Panc1 (cell line): Measurements from ENCODE around the gene CCNK. TPM values are rescaled to one million over a fixed set of nuclear protein-coding genes. Genes with fewer than 3 reads are reported as not detected.
A peak's percentile ranks its signal among the peaks of the same experiment; 100 is the strongest.

Experiments used
- ATAC-seq: fragments of 200-7000 bp; cut with Tn5 transposase; 2 replicates; pipeline ENCODE4 v1.9.1; 2020; ENCODE audit warnings: mild to moderate bottlenecking, moderate library complexity
- BruUV-seq: library from RNA; stranded (reverse); fragments of 400-500 nt; replicated peaks from 2 replicates; lab custom pipeline; 2021; lab: Mats Ljungman, UMichigan
- CTCF ChIA-PET: fragments of 300-600 bp; sonication (Branson Sonifier 250); formaldehyde crosslinking; loops from one replicate; lab custom pipeline; 2022; ENCODE audit warnings: antibody characterized with exemption; lab: Charles Lee
- POLR2A ChIA-PET: fragments of 300-600 bp; sonication (Branson Sonifier 250); formaldehyde crosslinking; loops from one replicate; lab custom pipeline; 2022; ENCODE audit warnings: antibody characterized with exemption; lab: Charles Lee
- DNase-seq: peaks from one replicate; pipeline ENCODE4 v3.0.0-alpha.2; 2010; ENCODE audit warnings: low read depth, low spot score
- H3K27ac ChIP-seq: 2 replicates; pipeline ENCODE4 v1.5.1; 2011; ENCODE audit warnings: mild to moderate bottlenecking, low read length, inconsistent platforms
- H3K27me3 ChIP-seq: fragments of 200-500 bp; sonication (Bioruptor generic); 2 replicates; pipeline ENCODE4 v1.6.0; 2014; ENCODE audit warnings: low read length, inconsistent platforms; ENCODE audit not compliant: control insufficient read depth, insufficient read depth
- H3K36me3 ChIP-seq: fragments of 200-500 bp; sonication (Bioruptor generic); 2 replicates; pipeline ENCODE4 v1.5.1; 2014; ENCODE audit warnings: inconsistent platforms, mild to moderate bottlenecking, low read length, moderate library complexity; ENCODE audit not compliant: control insufficient read depth, insufficient read depth
- H3K4me1 ChIP-seq: 2 replicates; pipeline ENCODE4 v1.5.1; 2011; ENCODE audit warnings: inconsistent platforms, mild to moderate bottlenecking, low read length, moderate library complexity; ENCODE audit not compliant: control insufficient read depth, insufficient read depth
- H3K4me3 ChIP-seq, 2 experiments: 2 replicates each; pipeline ENCODE4 v1.5.1; 2011 to 2012; ENCODE audit warnings: low read depth in 2 of 2, low read length in 2 of 2, mild to moderate bottlenecking in 2 of 2, inconsistent platforms in 1 of 2, moderate library complexity in 1 of 2
- H3K9me3 ChIP-seq: fragments of 200-500 bp; sonication (Bioruptor generic); 2 replicates; pipeline ENCODE4 v1.5.1; 2014; ENCODE audit warnings: low read depth, mild to moderate bottlenecking, inconsistent platforms, low read length, moderate library complexity; ENCODE audit not compliant: control insufficient read depth, insufficient read depth
- POLR2AphosphoS5 ChIP-seq: IDR thresholded peaks from 2 replicates; pipeline ENCODE4 v1.6.1; 2012; ENCODE audit warnings: mild to moderate bottlenecking, low read depth, low read length, moderate library complexity
- SIN3A ChIP-seq: IDR thresholded peaks from 2 replicates; pipeline ENCODE4 v1.6.1; 2012; ENCODE audit warnings: low read depth, mild to moderate bottlenecking, low read length, moderate library complexity, borderline replicate concordance; ENCODE audit not compliant: insufficient read depth
- TCF7L2 ChIP-seq: IDR thresholded peaks from 2 replicates; pipeline ENCODE4 v1.6.1; 2011; ENCODE audit warnings: mild to moderate bottlenecking, low read depth, low read length, inconsistent platforms
- in situ Hi-C: cut with HindIII; loops from 2 replicates; pipeline ENCODE4 v1.10.0; 2016; ENCODE audit warnings: low sequenced_read_pairs, low pct_unique_long_range_greater_than_20kb
- intact Hi-C: fragments of 100-400 bp; cut with micrococcal nuclease; formaldehyde crosslinking; loops from one replicate; pipeline ENCODE4 v1.10.0; 2022; ENCODE audit not compliant: unreplicated experiment
- total RNA-seq: library from RNA; stranded (reverse); gene quantifications from one replicate; pipeline ENCODE4 v1.2.1, GENCODE V29; 2021; ENCODE audit not compliant: unreplicated experiment
- TF ChIP-seq, protein P1 (sequence below): fragments of 450-650 bp; IDR thresholded peaks from 2 replicates; pipeline ENCODE4 v1.5.1; 2017; ENCODE audit warnings: mild to moderate bottlenecking
- TF ChIP-seq, protein P2 (sequence below), 2 experiments: IDR thresholded peaks; 2 replicates each; pipeline ENCODE4 v1.6.1; 2011 to 2012; ENCODE audit warnings: low read depth in 2 of 2, control low read depth in 1 of 2, low read length in 1 of 2, mild to moderate bottlenecking in 1 of 2, moderate library complexity in 1 of 2; ENCODE audit not compliant: insufficient read depth in 1 of 2

Gene CCNK
- total RNA-seq, 1 experiment from 2014 or later, result 47.8 TPM

DNA sequence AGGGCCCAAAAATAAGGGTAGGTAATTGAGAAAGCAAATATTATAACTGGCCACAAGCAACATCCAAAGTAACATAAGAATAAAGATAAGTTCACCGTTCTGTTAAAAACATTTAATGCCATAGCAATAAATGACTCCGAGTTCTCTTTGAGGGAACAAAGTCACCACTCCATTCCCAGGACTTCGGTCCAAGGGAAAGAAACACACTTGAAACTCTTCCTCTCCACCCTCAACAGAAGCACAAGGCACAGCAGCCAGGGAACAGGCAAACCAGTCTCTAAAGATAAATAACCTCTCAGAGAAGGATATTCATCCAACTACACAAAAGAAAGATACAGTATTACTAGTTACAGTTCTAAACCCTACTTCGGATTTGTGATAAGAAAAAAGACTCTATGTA, 3.1 kb upstream of the CCNK start:
- CTCF ChIA-PET, result no interaction called here
- Histone ChIP-seq H3K27me3 (no peaks in the 10 kb centered on the region), H3K4me3 (no peak overlapping the region), H3K27ac (0 out of 2 replicates have a peak overlapping the region, but pooled peaks have one; percentile 1), H3K36me3 (peaks cover 5% of the 10 kb centered on the region; the same call in 1 of the 2 replicates), H3K4me1 (peaks cover 21% of the 10 kb centered on the region), H3K9me3 (no peaks in the 10 kb centered on the region)
- TF ChIP-seq, protein P1, sequence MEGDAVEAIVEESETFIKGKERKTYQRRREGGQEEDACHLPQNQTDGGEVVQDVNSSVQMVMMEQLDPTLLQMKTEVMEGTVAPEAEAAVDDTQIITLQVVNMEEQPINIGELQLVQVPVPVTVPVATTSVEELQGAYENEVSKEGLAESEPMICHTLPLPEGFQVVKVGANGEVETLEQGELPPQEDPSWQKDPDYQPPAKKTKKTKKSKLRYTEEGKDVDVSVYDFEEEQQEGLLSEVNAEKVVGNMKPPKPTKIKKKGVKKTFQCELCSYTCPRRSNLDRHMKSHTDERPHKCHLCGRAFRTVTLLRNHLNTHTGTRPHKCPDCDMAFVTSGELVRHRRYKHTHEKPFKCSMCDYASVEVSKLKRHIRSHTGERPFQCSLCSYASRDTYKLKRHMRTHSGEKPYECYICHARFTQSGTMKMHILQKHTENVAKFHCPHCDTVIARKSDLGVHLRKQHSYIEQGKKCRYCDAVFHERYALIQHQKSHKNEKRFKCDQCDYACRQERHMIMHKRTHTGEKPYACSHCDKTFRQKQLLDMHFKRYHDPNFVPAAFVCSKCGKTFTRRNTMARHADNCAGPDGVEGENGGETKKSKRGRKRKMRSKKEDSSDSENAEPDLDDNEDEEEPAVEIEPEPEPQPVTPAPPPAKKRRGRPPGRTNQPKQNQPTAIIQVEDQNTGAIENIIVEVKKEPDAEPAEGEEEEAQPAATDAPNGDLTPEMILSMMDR, result no peak
- DNase-seq (no peak), ATAC-seq (no peak)
- intact Hi-C loops, result no loop called here
- BruUV-seq, result no TSS peak
- in situ Hi-C loops, result no loop called here
- POLR2A ChIA-PET, result interaction anchor here (0.6 kb wide), 1 partner anchor 33 kb away, joined by 3 read pairs; no protein-coding TSS in a partner anchor

DNA sequence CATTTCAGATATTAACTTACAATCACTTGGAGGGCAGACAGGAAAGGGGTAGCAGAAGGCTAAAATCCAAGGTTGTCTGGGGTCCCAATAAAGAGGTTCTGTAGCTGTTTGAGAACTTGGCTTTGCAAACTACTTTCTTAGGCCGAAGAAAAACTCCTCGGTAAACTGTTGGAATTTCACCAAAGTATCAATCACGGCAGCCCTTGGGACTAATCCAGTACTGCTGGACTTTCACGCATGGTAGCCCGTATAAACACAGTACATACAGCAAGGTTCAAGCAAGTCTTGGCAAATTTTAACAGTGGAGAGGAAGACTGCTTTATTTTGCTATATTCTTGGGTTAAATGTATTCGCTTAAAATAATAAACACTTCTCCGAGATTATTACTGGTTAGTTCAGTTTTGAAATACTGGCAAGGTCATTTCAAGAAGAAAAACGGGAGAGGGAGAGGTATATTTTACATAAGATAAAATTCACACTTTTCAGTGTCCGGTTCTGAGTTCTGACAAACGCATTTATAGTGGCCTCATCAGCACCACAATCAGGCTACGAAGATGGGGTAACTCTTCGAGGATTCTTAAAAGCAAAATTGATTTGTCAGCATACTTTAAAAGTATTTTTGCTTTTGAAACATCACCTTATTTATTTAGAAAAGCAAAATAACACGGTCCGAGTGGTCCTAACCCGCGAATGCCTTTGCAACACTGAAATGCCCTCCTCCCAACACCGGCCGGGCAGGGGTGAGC, 1.9 kb upstream of the CCNK start:
- Histone ChIP-seq H3K4me3 (peak overlapping the region; percentile 77 to 93), H3K27me3 (no peaks in the 10 kb centered on the region), H3K9me3 (no peaks in the 10 kb centered on the region), H3K27ac (peak overlapping the region; percentile 46), H3K4me1 (peaks cover 30% of the 10 kb centered on the region), H3K36me3 (peaks cover 5% of the 10 kb centered on the region; the same call in 1 of the 2 replicates)
- no TSS peak for BruUV-seq
- ChIA-PET CTCF (interaction anchor here (0.7 kb wide), 1 partner anchor 140 kb away, joined by 3 read pairs; no protein-coding TSS in a partner anchor), POLR2A (no interaction called here)
- TF ChIP-seq, protein P2, sequence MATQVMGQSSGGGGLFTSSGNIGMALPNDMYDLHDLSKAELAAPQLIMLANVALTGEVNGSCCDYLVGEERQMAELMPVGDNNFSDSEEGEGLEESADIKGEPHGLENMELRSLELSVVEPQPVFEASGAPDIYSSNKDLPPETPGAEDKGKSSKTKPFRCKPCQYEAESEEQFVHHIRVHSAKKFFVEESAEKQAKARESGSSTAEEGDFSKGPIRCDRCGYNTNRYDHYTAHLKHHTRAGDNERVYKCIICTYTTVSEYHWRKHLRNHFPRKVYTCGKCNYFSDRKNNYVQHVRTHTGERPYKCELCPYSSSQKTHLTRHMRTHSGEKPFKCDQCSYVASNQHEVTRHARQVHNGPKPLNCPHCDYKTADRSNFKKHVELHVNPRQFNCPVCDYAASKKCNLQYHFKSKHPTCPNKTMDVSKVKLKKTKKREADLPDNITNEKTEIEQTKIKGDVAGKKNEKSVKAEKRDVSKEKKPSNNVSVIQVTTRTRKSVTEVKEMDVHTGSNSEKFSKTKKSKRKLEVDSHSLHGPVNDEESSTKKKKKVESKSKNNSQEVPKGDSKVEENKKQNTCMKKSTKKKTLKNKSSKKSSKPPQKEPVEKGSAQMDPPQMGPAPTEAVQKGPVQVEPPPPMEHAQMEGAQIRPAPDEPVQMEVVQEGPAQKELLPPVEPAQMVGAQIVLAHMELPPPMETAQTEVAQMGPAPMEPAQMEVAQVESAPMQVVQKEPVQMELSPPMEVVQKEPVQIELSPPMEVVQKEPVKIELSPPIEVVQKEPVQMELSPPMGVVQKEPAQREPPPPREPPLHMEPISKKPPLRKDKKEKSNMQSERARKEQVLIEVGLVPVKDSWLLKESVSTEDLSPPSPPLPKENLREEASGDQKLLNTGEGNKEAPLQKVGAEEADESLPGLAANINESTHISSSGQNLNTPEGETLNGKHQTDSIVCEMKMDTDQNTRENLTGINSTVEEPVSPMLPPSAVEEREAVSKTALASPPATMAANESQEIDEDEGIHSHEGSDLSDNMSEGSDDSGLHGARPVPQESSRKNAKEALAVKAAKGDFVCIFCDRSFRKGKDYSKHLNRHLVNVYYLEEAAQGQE (IDR thresholded peaks at IDR 0.05; ENCODE audit: insufficient read depth in 1 of 2, low read depth in 2 of 2, low read length in 1 of 2), result no peak
- TF ChIP-seq POLR2AphosphoS5 (no peak), SIN3A (no peak), TCF7L2 (no peak)
- TF ChIP-seq, protein P1, result no peak
- in situ Hi-C loops (no loop called here), intact Hi-C loops (no loop called here)
- ATAC-seq, result no peak
- DNase-seq, result no peak
